VCaP (cell line): ENCODE data around the gene TIGD1.

Experiments used
- H3K27ac ChIP-seq: fragments of 450-650 bp; 2 replicates; pipeline ENCODE4 v1.5.1; 2017
- CTCF ChIP-seq: fragments of 450-650 bp; conservative IDR thresholded peaks from 2 replicates; pipeline ENCODE4 v1.5.1; 2017; ENCODE audit warnings: mild to moderate bottlenecking, moderate library complexity

TIGD1 gene

DNA sequence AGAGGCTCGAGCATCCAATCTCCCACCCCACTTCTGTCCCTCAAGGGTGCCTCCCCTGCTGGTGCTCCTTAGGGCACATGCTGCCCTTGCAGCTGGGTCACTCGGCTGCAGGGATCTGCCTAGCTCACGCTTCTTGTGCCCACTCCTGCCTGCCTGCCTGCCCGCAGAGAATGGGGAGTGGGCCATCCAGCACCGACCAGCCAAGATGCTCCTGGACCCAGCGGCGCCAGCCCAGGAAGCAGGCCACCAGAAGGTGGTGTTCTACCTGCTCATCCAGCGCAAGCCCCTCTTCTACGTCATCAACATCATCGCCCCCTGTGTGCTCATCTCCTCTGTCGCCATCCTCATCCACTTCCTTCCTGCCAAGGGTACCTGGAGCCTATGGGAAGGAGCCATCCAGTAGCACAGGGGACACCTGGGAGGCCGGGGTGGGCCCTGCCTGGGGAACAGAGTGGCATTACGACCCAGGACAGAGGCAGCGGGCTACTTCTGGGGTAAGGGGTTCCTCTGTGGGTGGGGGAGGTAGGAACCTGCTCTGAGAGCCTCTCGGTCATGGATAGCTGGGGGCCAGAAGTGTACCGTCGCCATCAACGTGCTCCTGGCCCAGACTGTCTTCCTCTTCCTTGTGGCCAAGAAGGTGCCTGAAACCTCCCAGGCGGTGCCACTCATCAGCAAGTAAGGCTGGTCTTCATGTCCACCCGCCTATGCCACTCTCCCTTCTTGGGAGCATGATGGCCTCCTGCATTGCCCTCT lies 7.5 kb downstream of the TIGD1 start:
- no peak overlapping the region for H3K27ac ChIP-seq
- no peak for TF ChIP-seq CTCF

GRCh38 chr2:232541961-232542714 lies 8.2 kb downstream of the TIGD1 start:
- no peak for TF ChIP-seq CTCF
- H3K27ac ChIP-seq, result no peak overlapping the region

DNA sequence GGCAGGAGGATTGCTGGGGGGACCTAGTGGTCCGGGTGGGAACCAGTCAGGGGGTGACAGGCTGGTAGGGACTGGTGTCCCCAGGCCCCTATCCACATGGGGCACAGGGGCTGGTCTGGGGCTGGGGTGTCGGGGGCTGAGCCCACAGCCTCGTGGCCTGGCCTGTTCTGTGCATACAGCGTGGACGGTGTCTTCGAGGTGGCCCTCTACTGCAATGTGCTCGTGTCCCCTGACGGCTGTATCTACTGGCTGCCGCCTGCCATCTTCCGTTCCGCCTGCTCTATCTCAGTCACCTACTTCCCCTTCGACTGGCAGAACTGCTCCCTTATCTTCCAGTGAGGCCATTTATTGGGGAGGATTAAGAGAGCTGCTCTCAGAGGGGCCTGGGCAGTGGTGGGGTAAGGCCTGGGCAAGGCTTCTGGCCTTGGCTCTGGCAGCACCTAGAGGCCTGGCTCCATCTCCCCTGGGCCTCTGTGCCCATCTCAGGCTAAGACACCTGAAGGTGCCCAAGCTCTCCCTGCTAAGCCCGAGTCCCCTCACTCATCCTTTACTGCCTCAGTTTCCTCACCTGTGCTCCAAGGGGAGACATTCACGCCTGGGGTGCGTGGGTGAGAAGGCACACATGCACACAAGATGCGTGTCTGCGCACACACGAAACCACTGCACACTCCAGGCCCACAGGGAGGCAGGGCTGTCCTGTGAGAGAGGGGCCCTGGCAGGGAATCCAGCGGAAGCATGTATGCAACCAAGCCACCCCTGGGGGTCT lies 9.0 kb downstream of the TIGD1 start:
- H3K27ac ChIP-seq, result no peak overlapping the region
- no peak for TF ChIP-seq CTCF

DNA sequence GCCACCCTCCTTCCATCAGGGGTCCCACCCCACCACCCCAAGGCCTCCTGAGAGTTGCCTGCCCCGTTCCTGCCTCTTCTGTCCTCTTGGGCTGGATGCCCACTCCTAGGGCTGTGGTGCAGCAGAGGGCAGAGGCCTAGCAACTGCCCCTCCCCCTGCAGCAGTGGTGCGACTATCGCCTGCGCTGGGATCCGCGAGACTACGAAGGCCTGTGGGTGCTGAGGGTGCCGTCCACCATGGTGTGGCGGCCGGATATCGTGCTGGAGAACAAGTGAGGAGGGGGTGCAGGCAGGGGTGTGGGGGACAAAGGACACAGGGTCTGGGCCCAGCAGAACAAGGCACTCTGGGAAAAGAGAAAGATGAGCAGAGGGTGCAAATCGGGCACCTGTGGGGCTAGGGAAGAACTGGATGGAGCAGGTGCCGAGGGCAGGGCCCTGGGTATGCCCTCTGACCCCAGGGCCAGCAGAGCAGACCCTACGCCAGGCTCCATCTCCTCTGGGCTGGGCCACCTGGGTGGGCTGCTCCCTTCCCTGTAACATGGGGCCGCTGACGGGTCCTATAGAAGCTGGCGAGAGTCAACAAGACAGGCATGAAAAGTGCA lies 9.8 kb downstream of the TIGD1 start:
- TF ChIP-seq CTCF, result no peak
- no peak overlapping the region for H3K27ac ChIP-seq

DNA sequence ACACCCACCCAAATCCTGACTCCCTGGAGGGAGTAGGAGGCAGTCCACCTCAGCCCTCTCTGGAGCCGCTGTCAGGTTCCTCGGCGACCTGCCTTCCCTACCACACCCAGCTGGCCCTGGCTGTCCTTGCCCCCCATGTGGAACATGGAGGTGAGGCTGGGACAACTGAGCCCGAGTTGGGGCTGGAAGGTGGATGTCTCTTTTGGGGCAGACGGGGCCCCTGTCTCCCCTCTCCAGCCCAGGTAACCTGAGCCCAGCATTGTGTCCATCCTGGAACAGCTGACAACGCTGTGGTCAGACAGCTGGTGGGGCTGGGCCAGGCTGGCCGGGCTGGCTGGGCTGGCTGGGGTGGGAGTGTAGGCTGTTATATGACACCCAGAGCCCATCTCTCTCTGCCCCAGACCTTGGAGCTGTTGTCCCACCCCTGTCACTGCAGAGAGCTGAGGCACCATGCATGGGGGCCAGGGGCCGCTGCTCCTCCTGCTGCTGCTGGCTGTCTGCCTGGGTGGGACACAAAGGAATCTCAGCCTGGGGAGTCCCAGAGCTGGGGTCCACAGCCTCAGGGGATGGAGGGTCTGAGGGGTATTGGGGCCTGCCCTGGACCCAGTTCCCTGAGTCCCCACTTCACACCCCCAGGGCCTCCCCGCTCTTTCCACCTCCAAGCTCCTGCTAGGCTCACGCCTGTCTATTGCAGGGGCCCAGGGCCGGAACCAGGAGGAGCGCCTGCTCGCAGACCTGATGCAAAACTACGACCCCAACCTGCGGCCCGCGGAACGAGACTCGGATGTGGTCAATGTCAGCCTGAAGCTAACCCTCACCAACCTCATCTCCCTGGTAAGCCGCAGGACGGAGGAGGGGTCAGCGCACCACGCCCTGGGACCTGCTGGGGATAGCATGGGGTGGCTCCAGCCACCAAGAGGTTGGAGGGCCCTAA lies 10.8 kb downstream of the TIGD1 start, which contains the start of gene CHRNG:
Gene CHRNG, plus strand, starts transcription at position 395 of the 934 bp plus-strand sequence. Its CDS starts 56 bp downstream, at position 451.
- TF ChIP-seq CTCF, result no peak
- H3K27ac ChIP-seq, result no peak within 1 kb of the TSS

- H3K27ac ChIP-seq, result no peak overlapping the region
- TF ChIP-seq CTCF, result no peak
Observed at GRCh38 chr2:232538671-232539070, 11.7 kb downstream of the TIGD1 start.
